HG02970 (cell line): ENCODE measurements around the gene SEC24C.

ENCODE experiments used
- ATAC-seq: cut with Tn5 transposase; IDR thresholded peaks from one replicate; pipeline ENCODE4 v1.9.1; 2021; ENCODE audit warnings: mild to moderate bottlenecking, moderate library complexity, moderate number of reproducible peaks; ENCODE audit not compliant: unreplicated experiment, low FRiP score

SEC24C gene

DNA sequence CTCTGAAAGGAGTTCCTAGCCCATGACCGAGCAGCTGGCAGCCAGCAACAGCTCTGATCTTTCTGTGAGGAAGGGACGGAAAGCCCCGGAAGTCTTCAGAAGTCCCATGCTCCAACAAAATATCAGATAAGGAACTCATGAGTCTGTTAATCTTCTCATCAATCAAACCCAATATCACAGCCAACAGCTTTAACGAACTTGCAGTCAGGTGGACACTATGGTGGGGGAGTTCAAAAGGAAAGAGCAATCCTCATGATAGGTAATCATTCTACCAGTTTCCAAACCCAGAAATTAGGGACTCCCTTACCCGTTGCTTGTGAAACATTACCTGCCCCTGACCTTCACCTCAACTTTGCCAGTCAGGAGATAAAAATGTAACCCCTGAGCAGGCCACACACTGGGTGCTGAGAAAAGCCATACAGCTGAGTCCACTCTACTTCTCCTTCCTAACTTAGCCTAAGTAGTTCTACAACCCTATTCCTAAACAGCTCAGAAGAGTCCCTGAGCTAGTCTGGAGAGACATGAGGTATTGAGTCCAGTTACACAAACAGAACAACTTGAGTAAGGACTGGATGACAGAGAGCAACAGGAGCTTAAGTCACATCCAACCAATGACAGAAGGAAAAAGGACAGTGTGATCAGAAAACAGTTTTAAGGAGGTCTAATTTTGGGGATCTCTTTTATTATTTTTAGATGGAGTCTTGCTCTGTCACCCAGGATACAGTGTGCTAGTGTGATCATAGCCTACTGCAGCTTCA lies 65.1 kb downstream of the SEC24C start:
- no peak for ATAC-seq

DNA sequence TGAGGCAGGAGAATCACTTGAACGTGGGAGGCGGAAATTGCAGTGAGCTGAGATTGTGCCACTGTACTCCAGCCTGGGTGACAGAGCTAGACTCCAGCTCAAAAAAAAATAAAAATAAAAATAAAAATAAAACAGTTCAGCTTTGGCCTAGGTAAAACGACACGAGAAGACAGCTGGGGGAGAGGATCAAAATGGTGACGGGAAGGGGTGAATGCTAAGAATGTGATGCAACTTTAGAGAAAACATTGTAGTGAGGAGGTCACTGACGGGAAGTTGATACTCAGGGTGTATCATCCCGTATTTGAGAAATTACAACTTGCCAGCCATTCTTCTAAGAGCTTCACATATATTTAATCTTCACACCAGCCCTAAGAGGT lies 66.2 kb downstream of the SEC24C start:
- ATAC-seq = no peak

DNA sequence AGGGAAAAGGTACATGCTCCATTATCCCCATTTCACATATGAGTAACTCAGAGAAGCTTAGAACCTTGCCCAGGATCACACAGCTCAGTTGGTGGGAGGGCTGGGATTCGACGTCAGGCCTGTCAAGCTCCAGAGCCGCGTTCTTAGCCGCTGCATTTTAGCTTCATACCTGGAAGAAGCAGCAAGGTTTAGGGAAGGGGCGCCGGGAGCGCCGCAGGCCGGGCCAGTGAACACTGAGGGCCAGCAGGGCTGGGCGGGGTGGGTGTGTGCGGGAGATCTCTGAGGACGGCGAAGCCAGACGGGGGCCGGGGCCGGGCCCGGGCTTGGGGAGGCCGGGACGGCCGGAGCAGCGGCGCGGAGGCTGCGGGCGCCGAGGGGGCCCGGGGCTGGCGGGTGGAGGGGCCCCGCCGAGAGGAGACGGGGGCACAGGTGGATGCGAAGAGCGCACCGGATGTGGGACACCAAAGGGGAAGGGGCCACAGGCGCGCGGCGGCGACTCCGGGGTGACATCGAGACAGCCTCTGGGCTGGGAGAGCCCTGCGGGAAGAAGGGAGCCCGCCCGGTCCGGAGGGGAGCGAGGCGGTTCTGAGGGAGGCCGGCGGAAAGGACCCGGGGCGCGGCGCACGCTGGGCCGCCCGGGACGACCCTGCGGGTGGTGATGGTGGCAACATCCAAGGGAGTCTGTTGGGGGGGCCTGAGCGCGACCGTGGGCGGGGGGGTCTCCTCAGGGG lies 66.7 kb downstream of the SEC24C start:
- ATAC-seq = peak; percentile 28

DNA sequence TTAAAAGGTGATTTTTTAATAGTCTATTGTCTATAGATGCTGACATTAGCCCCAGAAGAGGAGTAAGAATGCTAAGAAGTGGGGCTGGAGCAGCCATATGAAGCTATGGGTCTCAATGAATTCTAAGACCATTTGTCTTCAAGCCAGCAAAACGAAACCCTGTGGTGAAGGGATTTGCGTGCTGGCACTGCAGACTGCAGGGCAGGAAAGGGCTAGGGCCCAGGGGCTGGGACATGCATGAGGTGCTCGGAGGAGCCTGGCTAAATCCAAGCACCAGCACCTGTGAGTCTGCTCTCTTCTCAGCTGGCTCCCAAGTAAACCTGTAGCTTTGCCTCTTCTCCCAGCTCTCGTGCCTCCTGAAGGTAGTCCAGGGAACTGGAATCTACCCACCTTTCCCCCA lies 68.5 kb downstream of the SEC24C start:
- ATAC-seq = no peak

DNA sequence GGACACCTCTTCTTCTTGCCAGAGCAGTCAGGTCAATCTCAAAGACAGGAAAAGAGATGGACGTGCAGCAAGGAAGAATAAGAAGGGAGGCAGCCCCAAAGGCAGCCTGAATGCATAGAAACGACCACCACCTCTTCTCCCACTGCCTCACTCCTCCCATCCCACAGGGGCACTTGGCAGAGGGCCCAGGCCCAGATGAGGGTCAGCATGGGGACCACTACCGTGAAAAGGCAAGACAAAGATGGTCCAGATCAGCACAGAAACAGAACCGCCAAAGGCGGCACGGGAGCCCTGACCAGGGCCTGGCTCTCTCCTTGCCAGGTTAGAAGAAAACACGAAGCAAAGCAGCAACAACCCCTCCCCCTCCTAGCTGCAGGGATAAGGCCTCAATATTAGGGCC lies 69.2 kb downstream of the SEC24C start:
- no peak for ATAC-seq

DNA sequence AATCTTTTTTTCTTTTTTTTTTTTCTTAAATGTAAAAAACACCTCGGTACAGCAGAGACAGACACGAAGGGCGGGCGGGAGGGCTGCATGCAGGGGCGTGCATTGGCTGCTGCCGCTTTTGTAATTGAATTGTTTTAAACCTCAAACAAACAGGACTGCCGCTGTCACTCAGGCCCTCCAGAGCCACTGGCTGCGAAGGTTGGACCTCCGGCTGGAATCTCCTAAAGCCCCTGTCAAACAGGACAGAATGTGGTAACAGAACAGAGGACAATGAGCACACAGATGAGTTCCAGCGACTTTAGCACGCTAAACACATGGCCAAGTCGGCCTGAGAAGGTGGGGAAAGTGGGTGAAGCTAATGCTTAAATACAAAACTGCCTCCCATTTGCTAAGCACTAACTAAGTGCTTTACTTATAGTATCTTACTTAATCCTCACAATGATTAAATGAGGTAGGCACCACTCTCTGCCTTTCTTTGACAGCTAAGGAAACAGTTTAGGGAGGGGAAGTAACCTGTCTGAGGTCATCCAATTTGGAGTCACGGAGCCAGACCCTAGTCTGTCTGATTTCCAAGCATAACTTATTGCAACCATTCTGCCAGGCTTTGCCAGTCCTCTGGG lies 70.2 kb downstream of the SEC24C start:
- ATAC-seq = no peak

DNA sequence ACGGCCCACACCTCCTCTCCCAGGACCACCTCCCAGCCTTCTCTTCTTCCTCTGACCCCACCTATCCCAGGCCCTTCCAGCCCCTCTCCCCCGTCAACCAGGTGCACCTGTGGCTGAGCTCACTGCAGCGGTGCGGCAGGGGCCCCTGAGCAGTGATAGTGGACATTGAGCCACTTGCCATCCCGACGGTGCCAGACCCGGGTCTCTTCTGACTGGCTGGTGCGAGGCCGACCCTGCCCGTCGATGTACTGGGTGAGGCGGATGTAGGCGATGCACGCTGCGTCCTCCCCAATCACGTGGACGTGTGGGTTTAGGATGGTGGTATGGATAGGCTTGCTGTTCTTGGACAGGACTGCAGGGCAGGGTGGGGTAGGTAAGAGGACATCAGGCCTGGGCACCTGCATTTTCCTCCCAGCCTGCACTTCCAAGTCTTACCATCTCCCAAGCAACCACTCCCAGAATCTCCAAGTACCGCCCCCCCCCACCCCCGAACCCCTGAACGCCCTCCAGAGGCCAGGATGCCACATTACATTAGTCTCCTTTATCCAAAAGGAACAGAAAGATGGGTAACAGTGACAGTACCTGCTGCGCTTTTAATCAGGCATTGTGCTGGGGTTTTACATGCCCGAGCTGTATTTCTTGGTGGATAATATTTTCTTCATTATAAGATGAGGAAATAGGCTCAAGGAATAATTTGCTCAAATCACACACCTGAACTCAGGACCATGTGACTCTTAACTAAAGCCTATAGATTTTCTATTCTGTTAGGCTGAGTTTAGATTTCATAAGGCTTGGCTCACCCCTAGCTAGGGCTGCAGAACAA lies 70.9 kb downstream of the SEC24C start:
- ATAC-seq = no peak

DNA sequence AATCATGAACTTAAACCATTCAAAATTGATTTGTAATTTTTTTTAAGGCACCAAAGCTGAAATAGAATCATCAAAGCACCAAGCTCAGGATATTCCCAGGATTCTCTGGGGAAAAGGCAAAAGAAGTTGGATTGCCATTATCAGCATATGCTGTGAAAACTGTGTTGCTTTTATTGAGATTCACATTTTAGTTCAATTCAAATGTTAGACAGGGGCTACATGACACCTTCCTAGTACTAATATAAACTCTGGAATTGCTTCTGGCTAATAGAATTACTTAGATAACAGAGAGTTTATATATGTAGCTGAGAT lies 71.5 kb downstream of the SEC24C start:
- no peak for ATAC-seq

DNA sequence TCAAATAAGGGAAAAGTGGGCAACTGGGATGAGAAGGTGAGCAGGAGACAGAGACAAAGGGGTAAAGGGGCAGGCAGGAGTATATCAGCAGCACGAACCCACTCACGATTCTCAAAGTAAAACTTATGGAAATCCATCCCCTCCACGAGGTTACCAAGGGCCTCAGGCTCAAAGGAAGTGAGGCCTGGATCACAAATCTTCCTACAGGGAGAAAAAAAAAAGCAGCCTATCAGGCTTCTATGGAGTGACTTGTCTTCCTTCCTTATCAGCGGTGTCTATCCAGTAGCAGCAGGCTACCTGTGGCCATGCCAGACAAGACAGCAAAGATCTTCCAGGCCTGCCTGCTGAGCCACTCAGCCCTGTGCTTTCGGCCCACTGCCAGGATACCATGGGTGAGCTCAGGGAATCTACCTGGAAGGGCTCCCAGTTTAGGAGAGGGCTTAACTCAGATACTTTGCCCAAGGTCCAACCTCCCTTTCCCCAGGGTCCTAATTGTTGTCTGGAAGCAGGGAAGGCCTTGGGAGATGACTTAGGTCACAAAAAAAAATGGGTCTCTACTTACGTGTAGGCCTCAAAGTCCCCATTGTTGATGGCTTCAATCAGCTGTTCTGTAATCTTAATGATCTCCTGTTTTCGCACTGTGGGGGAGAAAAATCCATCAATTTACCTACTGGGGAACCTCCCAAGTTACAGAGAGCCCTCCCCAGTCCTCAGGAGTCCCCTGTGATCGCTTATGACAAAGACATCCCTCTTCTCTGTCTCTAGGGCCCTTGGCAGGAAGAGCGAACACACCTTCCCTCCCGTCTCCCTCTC lies 73.0 kb downstream of the SEC24C start:
- no peak for ATAC-seq

DNA sequence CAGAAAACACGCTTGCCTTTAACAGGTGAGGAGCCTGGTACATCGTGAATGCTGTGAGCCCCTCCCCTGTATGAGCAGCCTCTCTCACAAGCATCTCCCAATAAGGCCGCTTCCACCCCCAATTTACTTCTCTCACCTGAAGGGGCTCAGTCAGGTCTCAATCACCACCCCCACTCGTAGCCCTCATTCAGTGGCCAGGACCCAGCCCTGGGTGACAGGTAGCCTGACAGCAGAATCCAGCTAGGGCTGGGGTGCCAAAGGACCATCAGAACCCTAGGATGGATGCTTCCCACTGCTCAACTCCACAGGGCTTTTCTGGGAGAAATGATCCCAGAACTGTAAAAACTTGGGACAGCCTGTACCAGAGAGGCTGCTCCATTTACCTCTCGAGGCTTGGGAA lies 73.7 kb downstream of the SEC24C start:
- ATAC-seq = no peak

DNA sequence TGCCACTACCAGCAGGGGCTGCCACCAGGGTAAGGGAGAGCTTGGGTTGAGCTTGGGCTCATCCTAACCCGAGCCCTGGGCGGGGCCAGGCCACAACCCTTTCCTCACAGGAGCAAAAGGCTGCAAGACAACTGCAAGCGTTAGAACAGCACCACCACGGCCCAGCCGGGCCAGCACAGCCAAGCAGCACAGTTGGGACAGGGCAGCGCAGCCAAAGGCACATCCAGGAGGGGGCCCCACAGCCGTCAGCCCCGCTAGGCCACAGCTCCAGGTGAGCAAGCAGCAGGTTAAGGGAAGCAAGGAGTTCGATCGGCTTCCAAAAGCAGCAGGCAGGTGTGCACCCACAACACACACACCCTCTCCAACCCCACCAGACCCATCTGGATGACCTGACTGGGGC lies 74.2 kb downstream of the SEC24C start:
- no peak for ATAC-seq

DNA sequence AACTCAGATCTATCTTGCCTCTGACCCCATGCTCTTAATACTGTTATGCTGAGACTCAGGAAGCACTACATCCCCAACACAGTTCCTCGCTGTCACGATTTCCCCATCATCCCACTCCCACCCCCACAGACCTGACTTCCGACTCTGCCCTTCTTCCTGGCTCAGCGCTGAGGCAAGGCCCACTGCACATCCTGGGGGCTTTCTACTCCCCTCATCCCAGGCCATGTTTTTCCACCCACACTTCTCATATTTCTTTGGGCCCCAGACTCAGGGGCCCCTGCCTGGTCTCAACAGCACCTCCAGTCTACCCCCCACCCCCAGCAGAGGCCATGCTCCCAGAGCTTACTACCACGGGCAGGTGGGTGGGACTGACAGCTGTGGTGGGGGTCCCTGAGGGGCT lies 74.9 kb downstream of the SEC24C start:
- ATAC-seq = no peak

DNA sequence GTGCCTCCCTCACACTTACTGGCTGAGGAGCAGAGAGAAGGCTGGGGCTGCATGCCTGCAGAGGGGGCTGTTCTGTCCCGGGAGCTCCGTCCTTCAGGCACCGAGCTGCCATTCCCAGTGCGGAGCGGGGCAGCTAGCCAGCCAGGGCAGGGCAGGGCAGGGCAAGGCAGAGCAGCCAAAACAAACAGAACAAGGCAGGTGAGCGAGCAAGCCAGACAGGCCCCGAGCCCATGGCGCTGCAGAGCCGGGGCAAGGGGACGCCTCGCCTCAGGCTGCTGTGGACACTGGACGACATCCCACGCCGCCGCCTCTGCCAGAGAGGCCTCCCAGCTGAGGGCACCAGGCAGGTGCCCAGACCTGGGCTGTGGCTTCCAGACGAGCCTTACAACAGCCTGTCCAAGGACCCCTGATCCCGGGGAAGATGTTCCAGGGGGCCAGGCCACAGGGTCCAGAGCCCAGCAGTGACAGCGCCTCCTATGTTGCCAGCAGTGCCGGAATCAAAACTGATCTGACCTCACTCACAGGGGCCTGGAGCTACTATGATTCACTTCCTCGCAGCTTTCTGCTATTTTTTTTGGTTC lies 75.4 kb downstream of the SEC24C start:
- ATAC-seq = no peak
